B cell (primary cell): ENCODE measurements around the gene HAUS7.

Experiments used
- EZH2 ChIP-seq: IDR thresholded peaks from 2 replicates; pipeline ENCODE4 v1.6.1; 2012; ENCODE audit warnings: borderline replicate concordance, low read depth, mild to moderate bottlenecking, moderate library complexity, low read length; ENCODE audit not compliant: insufficient read depth, poor library complexity, severe bottlenecking
- TF ChIP-seq, protein P1 (sequence below): fragments of 200-600 bp; IDR thresholded peaks from one replicate; pipeline ENCODE4 v1.8.0; 2022; ENCODE audit warnings: antibody characterized with exemption, mild to moderate bottlenecking

GRCh38 chrX:153463556-153463955 is 6.8 kb downstream of the HAUS7 start:
- TF ChIP-seq, protein P1, sequence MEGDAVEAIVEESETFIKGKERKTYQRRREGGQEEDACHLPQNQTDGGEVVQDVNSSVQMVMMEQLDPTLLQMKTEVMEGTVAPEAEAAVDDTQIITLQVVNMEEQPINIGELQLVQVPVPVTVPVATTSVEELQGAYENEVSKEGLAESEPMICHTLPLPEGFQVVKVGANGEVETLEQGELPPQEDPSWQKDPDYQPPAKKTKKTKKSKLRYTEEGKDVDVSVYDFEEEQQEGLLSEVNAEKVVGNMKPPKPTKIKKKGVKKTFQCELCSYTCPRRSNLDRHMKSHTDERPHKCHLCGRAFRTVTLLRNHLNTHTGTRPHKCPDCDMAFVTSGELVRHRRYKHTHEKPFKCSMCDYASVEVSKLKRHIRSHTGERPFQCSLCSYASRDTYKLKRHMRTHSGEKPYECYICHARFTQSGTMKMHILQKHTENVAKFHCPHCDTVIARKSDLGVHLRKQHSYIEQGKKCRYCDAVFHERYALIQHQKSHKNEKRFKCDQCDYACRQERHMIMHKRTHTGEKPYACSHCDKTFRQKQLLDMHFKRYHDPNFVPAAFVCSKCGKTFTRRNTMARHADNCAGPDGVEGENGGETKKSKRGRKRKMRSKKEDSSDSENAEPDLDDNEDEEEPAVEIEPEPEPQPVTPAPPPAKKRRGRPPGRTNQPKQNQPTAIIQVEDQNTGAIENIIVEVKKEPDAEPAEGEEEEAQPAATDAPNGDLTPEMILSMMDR: no peak
- TF ChIP-seq EZH2: no peak
